Measurements from ENCODE around the gene PRKG1.

DNA sequence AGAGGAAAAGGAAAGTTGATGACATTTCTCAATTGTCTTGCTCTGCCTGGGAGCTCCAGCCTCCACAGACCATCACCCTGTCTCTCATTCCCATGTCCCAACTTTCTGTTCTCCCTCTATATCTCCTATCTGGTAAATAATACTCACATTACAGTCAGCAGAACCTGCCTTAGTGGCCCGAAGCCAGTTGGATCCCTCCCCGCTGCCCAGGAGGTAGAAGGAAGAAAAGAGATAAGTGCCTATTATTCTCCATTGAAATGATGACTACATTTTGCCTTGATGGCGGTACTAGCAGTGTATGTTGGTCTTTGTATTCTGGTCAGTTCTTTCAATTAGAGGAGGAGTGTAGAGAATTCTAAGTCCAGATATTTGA is 533.2 kb downstream of the PRKG1 start:
- TF ChIP-seq, protein P1, sequence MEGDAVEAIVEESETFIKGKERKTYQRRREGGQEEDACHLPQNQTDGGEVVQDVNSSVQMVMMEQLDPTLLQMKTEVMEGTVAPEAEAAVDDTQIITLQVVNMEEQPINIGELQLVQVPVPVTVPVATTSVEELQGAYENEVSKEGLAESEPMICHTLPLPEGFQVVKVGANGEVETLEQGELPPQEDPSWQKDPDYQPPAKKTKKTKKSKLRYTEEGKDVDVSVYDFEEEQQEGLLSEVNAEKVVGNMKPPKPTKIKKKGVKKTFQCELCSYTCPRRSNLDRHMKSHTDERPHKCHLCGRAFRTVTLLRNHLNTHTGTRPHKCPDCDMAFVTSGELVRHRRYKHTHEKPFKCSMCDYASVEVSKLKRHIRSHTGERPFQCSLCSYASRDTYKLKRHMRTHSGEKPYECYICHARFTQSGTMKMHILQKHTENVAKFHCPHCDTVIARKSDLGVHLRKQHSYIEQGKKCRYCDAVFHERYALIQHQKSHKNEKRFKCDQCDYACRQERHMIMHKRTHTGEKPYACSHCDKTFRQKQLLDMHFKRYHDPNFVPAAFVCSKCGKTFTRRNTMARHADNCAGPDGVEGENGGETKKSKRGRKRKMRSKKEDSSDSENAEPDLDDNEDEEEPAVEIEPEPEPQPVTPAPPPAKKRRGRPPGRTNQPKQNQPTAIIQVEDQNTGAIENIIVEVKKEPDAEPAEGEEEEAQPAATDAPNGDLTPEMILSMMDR (IDR thresholded peaks at IDR 0.05; ENCODE audit: low read depth, low read length, poor library complexity, severe bottlenecking) = no peak
- TF ChIP-seq EZH2phosphoT487 (IDR thresholded peaks at IDR 0.05; ENCODE audit: borderline replicate concordance, low read length) = no peak
